Measurements from ENCODE around the gene LRMDA.

The LRMDA gene

GRCh38 chr10:76299501-76299900 is 868.1 kb downstream of the LRMDA start:
- no peak for ATAC-seq
- no peaks in the 10 kb centered on the region for H3K9me3 Mint-ChIP-seq
- H3K36me3 Mint-ChIP-seq: no peaks in the 10 kb centered on the region
- H3K27me3 Mint-ChIP-seq: no peaks in the 10 kb centered on the region
- no peaks in the 10 kb centered on the region for H3K4me1 Mint-ChIP-seq
- H3K27ac Mint-ChIP-seq: no peak overlapping the region
- no peak overlapping the region for H3K4me3 Mint-ChIP-seq

- no peak for ATAC-seq
- no peaks in the 10 kb centered on the region for H3K9me3 Mint-ChIP-seq
- H3K4me1 Mint-ChIP-seq: no peaks in the 10 kb centered on the region
- no peak overlapping the region for H3K4me3 Mint-ChIP-seq
- H3K27ac Mint-ChIP-seq: no peak overlapping the region
- no peaks in the 10 kb centered on the region for H3K27me3 Mint-ChIP-seq
- H3K36me3 Mint-ChIP-seq: no peaks in the 10 kb centered on the region
Observed at GRCh38 chr10:76301211-76301610, 869.8 kb downstream of the LRMDA start.

GRCh38 chr10:76301950-76302349 is 870.5 kb downstream of the LRMDA start:
- Mint-ChIP-seq H3K27me3 (no peaks in the 10 kb centered on the region), H3K4me3 (no peak overlapping the region), H3K9me3 (no peaks in the 10 kb centered on the region), H3K4me1 (no peaks in the 10 kb centered on the region), H3K27ac (no peak overlapping the region), H3K36me3 (no peaks in the 10 kb centered on the region)
- no peak for ATAC-seq

- H3K36me3 Mint-ChIP-seq: no peaks in the 10 kb centered on the region
- ATAC-seq: no peak
- H3K27me3 Mint-ChIP-seq: no peaks in the 10 kb centered on the region
- H3K4me3 Mint-ChIP-seq: no peak overlapping the region
- no peaks in the 10 kb centered on the region for H3K9me3 Mint-ChIP-seq
- H3K4me1 Mint-ChIP-seq: no peaks in the 10 kb centered on the region
- no peak overlapping the region for H3K27ac Mint-ChIP-seq
Observed at GRCh38 chr10:76302481-76302880, 871.1 kb downstream of the LRMDA start.

- Mint-ChIP-seq H3K9me3 (no peaks in the 10 kb centered on the region), H3K4me1 (no peaks in the 10 kb centered on the region), H3K4me3 (no peak overlapping the region), H3K27ac (no peak overlapping the region), H3K36me3 (no peaks in the 10 kb centered on the region), H3K27me3 (no peaks in the 10 kb centered on the region)
- ATAC-seq: no peak
Observed at GRCh38 chr10:76302961-76303630, 871.7 kb downstream of the LRMDA start.

GRCh38 chr10:76303682-76304316 is 872.4 kb downstream of the LRMDA start:
- Mint-ChIP-seq H3K27ac (no peak overlapping the region), H3K9me3 (no peaks in the 10 kb centered on the region), H3K27me3 (no peaks in the 10 kb centered on the region), H3K4me1 (no peaks in the 10 kb centered on the region), H3K4me3 (no peak overlapping the region), H3K36me3 (no peaks in the 10 kb centered on the region)
- no peak for ATAC-seq

GRCh38 chr10:76305930-76306615 is 874.6 kb downstream of the LRMDA start:
- H3K9me3 Mint-ChIP-seq: no peaks in the 10 kb centered on the region
- ATAC-seq: no peak
- H3K4me3 Mint-ChIP-seq: no peak overlapping the region
- H3K27me3 Mint-ChIP-seq: no peaks in the 10 kb centered on the region
- H3K27ac Mint-ChIP-seq: no peak overlapping the region
- H3K36me3 Mint-ChIP-seq: no peaks in the 10 kb centered on the region
- no peaks in the 10 kb centered on the region for H3K4me1 Mint-ChIP-seq

GRCh38 chr10:76306856-76307255 is 875.4 kb downstream of the LRMDA start:
- no peak overlapping the region for H3K4me3 Mint-ChIP-seq
- H3K36me3 Mint-ChIP-seq: no peaks in the 10 kb centered on the region
- H3K4me1 Mint-ChIP-seq: no peaks in the 10 kb centered on the region
- no peaks in the 10 kb centered on the region for H3K9me3 Mint-ChIP-seq
- no peaks in the 10 kb centered on the region for H3K27me3 Mint-ChIP-seq
- no peak for ATAC-seq
- no peak overlapping the region for H3K27ac Mint-ChIP-seq

GRCh38 chr10:76309070-76309469 is 877.6 kb downstream of the LRMDA start:
- Mint-ChIP-seq H3K27me3 (no peaks in the 10 kb centered on the region), H3K4me3 (no peak overlapping the region), H3K27ac (no peak overlapping the region), H3K36me3 (no peaks in the 10 kb centered on the region), H3K4me1 (no peaks in the 10 kb centered on the region), H3K9me3 (no peaks in the 10 kb centered on the region)
- no peak for ATAC-seq

- Mint-ChIP-seq H3K4me3 (no peak overlapping the region), H3K27ac (no peak overlapping the region), H3K27me3 (no peaks in the 10 kb centered on the region), H3K36me3 (no peaks in the 10 kb centered on the region), H3K9me3 (no peaks in the 10 kb centered on the region), H3K4me1 (no peaks in the 10 kb centered on the region)
- ATAC-seq: no peak
Observed at GRCh38 chr10:76309741-76310587, 878.5 kb downstream of the LRMDA start.

GRCh38 chr10:76310588-76311080 is 879.2 kb downstream of the LRMDA start:
- no peaks in the 10 kb centered on the region for H3K27me3 Mint-ChIP-seq
- H3K9me3 Mint-ChIP-seq: no peaks in the 10 kb centered on the region
- H3K36me3 Mint-ChIP-seq: no peaks in the 10 kb centered on the region
- H3K4me1 Mint-ChIP-seq: no peaks in the 10 kb centered on the region
- ATAC-seq: no peak
- no peak overlapping the region for H3K27ac Mint-ChIP-seq
- H3K4me3 Mint-ChIP-seq: no peak overlapping the region

GRCh38 chr10:76311752-76312636 is 880.6 kb downstream of the LRMDA start:
- Mint-ChIP-seq H3K36me3 (no peaks in the 10 kb centered on the region), H3K27me3 (no peaks in the 10 kb centered on the region), H3K9me3 (no peaks in the 10 kb centered on the region), H3K4me3 (no peak overlapping the region), H3K4me1 (no peaks in the 10 kb centered on the region), H3K27ac (no peak overlapping the region)
- ATAC-seq: no peak

GRCh38 chr10:76315240-76315639 is 883.8 kb downstream of the LRMDA start:
- no peak overlapping the region for H3K27ac Mint-ChIP-seq
- no peaks in the 10 kb centered on the region for H3K27me3 Mint-ChIP-seq
- no peaks in the 10 kb centered on the region for H3K36me3 Mint-ChIP-seq
- H3K9me3 Mint-ChIP-seq: peaks cover 6% of the 10 kb centered on the region
- no peak for ATAC-seq
- H3K4me3 Mint-ChIP-seq: no peak overlapping the region
- H3K4me1 Mint-ChIP-seq: no peaks in the 10 kb centered on the region

GRCh38 chr10:76316234-76316633 is 884.8 kb downstream of the LRMDA start:
- H3K27ac Mint-ChIP-seq: no peak overlapping the region
- no peak for ATAC-seq
- H3K27me3 Mint-ChIP-seq: no peaks in the 10 kb centered on the region

More at GRCh38 chr10:76316234-76316633, 884.8 kb downstream of the LRMDA start:
- no peak overlapping the region for H3K4me3 Mint-ChIP-seq
- H3K36me3 Mint-ChIP-seq: no peaks in the 10 kb centered on the region
- H3K4me1 Mint-ChIP-seq: no peaks in the 10 kb centered on the region
- H3K9me3 Mint-ChIP-seq: peaks cover 6% of the 10 kb centered on the region

All from stimulated activated memory B cell treated with anti-CD40 and anti-IgM and Interleukin-4, amounts not matched to agents 10 μg/mL and 1 μg/mL and 100 μg/mL, for 72 hours (primary cell).